Germinal center (tissue), 1 donor: Measurements from ENCODE around the gene HMGXB4.

Experiments used
- DNase-seq: peaks from one replicate; pipeline ENCODE4 v3.0.0; 2012; ENCODE audit warnings: mixed read lengths, low spot score

The HMGXB4 gene

GRCh38 chr22:35310556-35311550 is 53.6 kb downstream of the HMGXB4 start:
- DNase-seq, result no peak

DNA sequence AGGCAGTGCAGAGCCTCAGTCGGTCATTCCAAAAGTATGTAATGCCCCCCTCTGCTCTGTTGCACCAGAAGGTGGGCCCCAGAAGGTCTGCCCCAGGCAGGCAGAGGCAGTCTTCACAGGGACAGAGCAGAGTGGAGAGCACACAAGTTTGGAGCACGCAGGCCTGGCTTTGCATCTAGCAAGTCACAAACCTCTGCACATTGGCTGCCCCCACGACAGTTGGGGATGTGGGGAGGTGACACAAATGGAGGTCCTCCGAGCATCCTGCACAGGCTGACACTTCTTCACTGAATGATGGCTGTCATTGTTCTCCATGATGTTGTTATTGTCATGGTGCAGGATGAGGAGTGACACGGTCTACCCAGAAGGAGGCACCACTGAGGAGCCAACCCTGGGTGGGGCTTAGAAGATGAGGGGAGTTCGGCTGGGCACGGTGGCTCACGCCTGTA is 54.3 kb downstream of the HMGXB4 start:
- DNase-seq, result no peak

- DNase-seq, result no peak
Observed at GRCh38 chr22:35312198-35313059, 55.1 kb downstream of the HMGXB4 start.

DNA sequence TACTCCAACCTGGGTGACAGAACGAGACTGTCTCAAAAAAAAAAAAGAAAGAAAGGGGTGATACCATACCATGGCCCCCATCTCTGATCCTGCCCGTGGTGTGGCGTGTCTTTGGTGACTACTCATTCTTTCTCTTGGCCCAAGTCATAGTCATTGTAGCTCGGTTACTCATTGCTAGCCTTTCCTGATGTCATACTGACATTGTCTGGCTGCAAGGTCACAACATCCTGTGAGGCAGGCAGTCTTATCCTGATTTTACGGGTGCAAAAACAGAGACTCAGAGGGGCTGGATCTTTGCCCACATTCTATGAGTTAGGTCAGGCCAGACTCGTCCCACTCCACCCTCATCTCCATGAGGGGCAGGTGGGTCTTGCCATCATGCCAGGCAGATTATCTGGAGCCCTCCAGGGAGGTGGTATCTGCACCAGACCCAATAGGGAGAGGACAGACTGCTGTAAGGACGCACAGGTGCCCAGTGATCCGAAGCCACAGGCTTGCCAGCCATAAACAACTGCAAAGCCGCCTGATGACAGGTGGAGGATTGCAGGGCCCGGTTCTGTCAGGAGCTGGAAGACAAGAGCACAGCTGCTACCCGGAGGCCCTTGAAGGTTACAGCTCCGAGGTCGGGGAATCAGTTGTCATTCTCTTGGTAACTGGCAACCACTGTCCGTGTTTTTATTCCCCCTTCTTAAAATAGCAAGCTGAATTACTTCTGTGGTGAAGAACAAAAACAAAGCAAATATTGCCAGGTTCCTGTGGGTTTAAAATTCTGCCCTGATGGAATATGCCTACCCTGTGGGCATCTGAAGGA is 56.2 kb downstream of the HMGXB4 start:
- no peak for DNase-seq

DNA sequence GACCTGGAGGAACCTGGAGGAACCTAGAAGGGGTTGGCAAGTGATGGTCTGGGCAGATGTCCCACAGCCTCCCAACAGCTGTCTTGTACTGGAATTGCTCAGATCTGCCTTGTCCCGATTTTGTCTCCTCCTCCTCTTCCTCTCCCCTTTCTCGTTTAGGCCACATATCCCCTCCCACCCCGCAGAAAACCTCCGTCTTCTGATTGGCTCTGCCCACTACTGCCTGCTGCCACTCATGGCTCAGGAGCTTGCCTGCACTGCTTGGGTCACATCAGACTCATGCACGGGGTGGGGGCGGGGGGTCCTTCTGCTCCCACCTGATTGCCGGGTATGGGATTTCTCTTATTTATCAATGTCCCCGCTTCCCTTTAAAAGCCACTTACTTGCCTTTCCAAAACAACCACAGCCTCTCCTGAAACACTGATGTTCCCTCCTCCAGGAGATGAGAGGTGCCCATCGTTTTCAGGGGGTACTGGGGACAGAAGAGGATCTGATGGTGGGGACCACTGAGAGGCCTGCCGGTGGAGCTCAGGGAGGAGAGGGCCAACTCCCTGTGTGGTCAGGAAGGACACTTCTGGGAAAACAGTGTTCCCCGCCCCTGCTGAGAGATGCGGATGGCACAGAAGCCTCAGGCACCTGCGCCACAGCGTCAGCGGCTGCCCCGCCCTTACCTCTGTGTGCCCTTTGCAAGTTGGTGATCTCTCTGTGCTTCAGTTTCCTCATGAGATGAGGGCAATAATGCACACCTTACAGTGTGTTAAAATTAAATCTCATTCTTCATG is 57.1 kb downstream of the HMGXB4 start:
- DNase-seq, result no peak

DNA sequence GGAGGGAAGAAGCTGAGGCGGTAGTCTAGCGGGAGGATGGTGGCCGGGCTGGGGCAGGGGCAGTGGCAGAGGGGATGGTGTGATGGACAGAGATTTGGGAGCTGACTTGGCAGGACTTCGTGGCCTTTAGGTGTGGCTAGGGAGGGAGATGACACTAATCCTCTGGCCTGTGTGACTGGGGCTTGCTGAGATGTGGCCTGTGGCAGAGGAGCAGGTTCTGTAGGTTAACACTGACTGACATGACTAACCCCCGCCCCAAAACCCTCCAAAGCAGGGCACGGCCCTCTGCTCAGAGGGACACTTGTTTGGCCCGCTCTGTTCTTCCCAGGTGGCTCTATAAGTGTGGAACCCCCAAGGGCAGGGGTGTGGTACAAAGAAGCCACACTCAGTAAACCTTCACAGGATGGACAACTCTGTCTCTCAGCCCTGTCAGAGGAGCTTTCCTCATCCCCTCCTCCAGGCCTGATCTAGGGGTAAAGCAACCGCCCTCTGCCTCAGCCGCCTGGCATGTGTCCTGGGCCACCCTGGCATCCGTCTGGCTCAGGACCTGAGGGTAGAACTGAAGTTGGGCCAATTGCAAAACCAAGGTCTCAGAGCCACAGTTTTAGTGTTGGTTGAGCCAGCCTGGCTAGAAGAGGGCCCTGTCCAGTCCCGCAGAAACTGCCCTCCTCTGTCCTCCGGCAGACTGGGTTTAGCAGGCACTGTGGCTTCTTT is 58.0 kb downstream of the HMGXB4 start:
- no peak for DNase-seq

GRCh38 chr22:35315855-35316745 is 58.8 kb downstream of the HMGXB4 start:
- DNase-seq, result no peak

- no peak for DNase-seq
Observed at GRCh38 chr22:35316751-35317150, 59.5 kb downstream of the HMGXB4 start.

DNA sequence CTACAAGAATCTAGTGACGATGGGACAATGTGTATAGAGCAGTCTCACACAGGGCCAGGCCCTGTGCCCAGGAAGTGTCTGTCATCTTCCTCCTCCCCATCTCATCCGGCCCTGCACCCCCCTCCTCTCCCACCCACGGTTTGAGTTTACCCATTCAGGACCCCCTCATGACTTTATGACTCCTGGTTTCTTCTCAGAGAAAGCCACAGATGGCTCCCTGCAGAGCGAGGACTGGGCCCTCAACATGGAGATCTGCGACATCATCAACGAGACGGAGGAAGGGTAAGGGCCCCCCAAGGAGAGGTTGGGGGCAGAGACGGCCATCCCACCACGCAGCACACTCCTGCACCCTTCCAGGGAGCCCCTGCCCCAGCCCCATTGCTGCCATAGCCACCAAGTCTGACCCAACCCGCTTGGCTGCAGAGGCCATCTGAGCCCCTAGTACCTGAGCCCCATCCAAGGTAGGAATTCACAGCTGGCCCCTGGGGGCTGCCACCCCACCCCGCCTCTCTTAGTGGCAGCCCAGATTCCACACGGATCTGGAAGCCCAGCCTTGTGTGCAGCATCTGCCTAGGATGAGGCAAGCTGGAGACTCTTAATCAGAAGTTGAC is 60.5 kb downstream of the HMGXB4 start:
- no peak for DNase-seq

DNA sequence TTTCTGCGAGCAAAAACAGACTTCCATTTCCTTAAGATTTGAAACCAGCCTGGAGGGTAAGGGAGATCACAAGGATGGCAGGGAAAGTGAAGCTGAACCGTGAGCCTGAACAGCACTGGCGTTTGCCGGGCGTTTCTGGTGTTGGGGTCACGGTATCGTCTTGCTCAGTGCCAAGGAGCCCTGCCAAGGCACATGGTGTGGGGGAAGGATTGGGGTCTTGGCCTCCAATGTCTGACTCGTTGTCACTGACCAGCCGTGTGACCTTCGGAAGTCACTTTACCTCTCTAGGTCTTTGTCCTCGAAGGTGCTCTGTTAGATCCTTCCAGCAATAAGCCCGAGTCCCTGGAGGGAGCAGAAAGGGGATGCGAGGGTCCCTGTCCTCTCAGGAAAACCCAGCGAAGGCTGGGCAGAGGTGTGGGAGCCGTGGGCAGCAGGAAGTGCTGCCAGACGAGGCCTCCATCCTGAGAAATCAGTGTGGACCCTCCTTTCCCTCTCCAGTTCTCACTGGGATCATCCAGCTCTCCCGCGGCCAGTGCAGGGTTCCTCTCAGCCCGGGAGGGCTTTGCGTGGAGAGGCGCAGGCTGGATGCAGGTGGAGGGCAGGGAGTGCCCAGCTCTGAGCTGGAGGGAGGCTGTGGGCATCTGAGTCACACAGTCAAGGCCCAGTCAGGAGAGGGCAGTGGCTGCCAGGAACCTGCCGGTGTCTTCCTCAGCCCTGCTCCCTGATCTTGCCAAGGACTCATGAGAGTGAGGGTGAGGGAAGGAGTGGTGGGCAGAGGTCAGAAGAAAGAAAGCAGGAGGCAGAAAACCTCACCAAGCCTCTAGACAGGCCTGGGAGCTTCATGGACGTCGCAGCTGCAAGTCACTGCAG is 61.3 kb downstream of the HMGXB4 start:
- DNase-seq, result no peak

GRCh38 chr22:35319244-35319985 is 62.1 kb downstream of the HMGXB4 start:
- no peak for DNase-seq

DNA sequence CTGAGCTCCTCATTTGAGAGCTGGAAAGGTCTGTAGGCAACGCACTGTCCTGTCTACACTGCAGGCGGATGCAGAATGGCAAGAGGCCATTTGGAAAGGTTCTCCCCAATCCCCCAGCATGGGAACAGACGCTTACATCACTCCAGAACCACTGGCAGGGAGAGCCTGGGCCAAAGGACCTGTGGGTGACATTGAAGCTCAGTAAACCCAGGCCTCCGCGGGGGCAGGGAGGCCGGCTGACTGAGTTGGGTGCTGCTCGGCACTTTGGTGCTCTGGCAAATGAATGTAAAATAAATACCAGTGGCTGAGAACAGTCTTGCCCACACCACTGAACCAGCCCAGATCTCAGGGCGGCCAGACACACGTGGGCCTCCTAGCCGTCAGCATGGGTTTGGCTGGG is 64.8 kb downstream of the HMGXB4 start:
- DNase-seq, result no peak

DNA sequence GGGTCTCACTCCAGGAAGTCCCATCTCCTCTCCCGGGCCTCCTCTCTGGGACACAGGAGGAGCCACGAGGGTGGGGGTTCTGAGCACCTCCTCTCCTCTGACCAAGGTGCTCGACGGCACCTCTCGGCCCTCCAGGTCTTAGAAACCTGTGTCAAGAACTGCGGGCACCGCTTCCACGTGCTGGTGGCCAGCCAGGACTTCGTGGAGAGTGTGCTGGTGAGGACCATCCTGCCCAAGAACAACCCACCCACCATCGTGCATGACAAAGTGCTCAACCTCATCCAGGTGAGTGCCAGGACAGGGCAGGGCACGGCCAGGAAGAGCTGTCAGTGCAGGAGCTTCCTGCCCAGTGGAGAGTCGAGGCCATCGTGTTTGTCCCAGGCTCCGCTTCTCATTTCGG is 65.6 kb downstream of the HMGXB4 start:
- no peak for DNase-seq

- no peak for DNase-seq
Observed at GRCh38 chr22:35323305-35323704, 66.0 kb downstream of the HMGXB4 start.

GRCh38 chr22:35324067-35324466 is 66.8 kb downstream of the HMGXB4 start:
- no peak for DNase-seq

GRCh38 chr22:35324762-35325161 is 67.5 kb downstream of the HMGXB4 start:
- DNase-seq, result no peak

- no peak for DNase-seq
Observed at GRCh38 chr22:35325209-35325608, 67.9 kb downstream of the HMGXB4 start.
